Astrocyte (in vitro differentiated cells and primary cell): ENCODE data around the gene MYLIP. TPM values are rescaled to one million over a fixed set of nuclear protein-coding genes. Genes with fewer than 3 reads are reported as not detected.

Experiments
- DNase-seq: peaks from one replicate; pipeline ENCODE4 v3.0.0-alpha.2; 2010; ENCODE audit warnings: low read depth
- FAIRE-seq: peaks from 2 replicates; lab custom pipeline; 2011; peaks lifted over from hg19 to GRCh38; lab: Jason Lieb, UNC
- H2AFZ ChIP-seq: 2 replicates; pipeline ENCODE4 v1.6.0; 2012; ENCODE audit warnings: low read depth, low read length, inconsistent platforms
- H3K27ac ChIP-seq: 2 replicates; pipeline ENCODE4 v1.5.1; 2011; ENCODE audit warnings: low read depth, low read length, inconsistent platforms
- H3K27me3 ChIP-seq: 2 replicates; pipeline ENCODE4 v1.6.0; 2011; ENCODE audit warnings: low read length, inconsistent platforms; ENCODE audit not compliant: insufficient read depth
- H3K36me3 ChIP-seq: 2 replicates; pipeline ENCODE4 v1.5.1; 2011; ENCODE audit warnings: low read length, inconsistent platforms; ENCODE audit not compliant: insufficient read depth
- H3K4me1 ChIP-seq: 2 replicates; pipeline ENCODE4 v1.5.1; 2011; ENCODE audit warnings: low read length, inconsistent platforms; ENCODE audit not compliant: insufficient read depth
- H3K4me2 ChIP-seq: 2 replicates; pipeline ENCODE4 v1.6.0; 2012; ENCODE audit warnings: low read length, inconsistent platforms
- H3K4me3 ChIP-seq: 2 replicates; pipeline ENCODE4 v1.5.1; 2011; ENCODE audit warnings: low read depth, mild to moderate bottlenecking, low read length, inconsistent platforms; ENCODE audit not compliant: insufficient read depth
- H3K79me2 ChIP-seq: 2 replicates; pipeline ENCODE4 v1.6.0; 2012; ENCODE audit warnings: mild to moderate bottlenecking, low read length, inconsistent platforms; ENCODE audit not compliant: insufficient read depth
- H3K9ac ChIP-seq: 2 replicates; pipeline ENCODE4 v1.6.0; 2012; ENCODE audit warnings: mild to moderate bottlenecking, low read length, inconsistent platforms
- H3K9me3 ChIP-seq: 2 replicates; pipeline ENCODE4 v1.5.1; 2012; ENCODE audit warnings: low read depth, mild to moderate bottlenecking, low read length, inconsistent platforms; ENCODE audit not compliant: insufficient read depth
- H4K20me1 ChIP-seq: 2 replicates; pipeline ENCODE4 v1.6.0; 2012; ENCODE audit warnings: low read length, inconsistent platforms; ENCODE audit not compliant: insufficient read depth
- H3K27ac Mint-ChIP-seq: one replicate; pipeline ENCODE4 v1.8.0; 2021; ENCODE audit warnings: mild to moderate bottlenecking, mixed read lengths; ENCODE audit not compliant: unreplicated experiment
- H3K27me3 Mint-ChIP-seq: one replicate; pipeline ENCODE4 v1.8.0; 2021; ENCODE audit warnings: low read depth, mixed read lengths; ENCODE audit not compliant: unreplicated experiment
- H3K36me3 Mint-ChIP-seq: one replicate; pipeline ENCODE4 v1.8.0; 2021; ENCODE audit warnings: low read depth, mixed read lengths; ENCODE audit not compliant: unreplicated experiment
- H3K4me1 Mint-ChIP-seq: one replicate; pipeline ENCODE4 v1.8.0; 2021; ENCODE audit warnings: low read depth, mixed read lengths; ENCODE audit not compliant: unreplicated experiment
- H3K4me3 Mint-ChIP-seq: one replicate; pipeline ENCODE4 v1.8.0; 2021; ENCODE audit warnings: mild to moderate bottlenecking, moderate library complexity, mixed read lengths; ENCODE audit not compliant: unreplicated experiment
- H3K9me3 Mint-ChIP-seq: one replicate; pipeline ENCODE4 v1.8.0; 2021; ENCODE audit warnings: mild to moderate bottlenecking, mixed read lengths; ENCODE audit not compliant: unreplicated experiment
- EZH2 ChIP-seq: IDR thresholded peaks from 2 replicates; pipeline ENCODE4 v1.6.1; 2012; ENCODE audit warnings: mild to moderate bottlenecking, low read length, inconsistent platforms; ENCODE audit not compliant: insufficient read depth
- total RNA-seq: library from RNA; stranded (reverse); gene quantifications from 2 replicates; pipeline ENCODE4 v1.2.1, GENCODE V29; 2021
- TF ChIP-seq, protein P1 (sequence below): IDR thresholded peaks from 2 replicates; pipeline ENCODE4 v1.5.1; 2011; ENCODE audit warnings: low read depth, mild to moderate bottlenecking, inconsistent platforms, low read length, moderate library complexity; ENCODE audit not compliant: insufficient read depth

The MYLIP gene
- total RNA-seq, 1 donor from 2014 or later, result 12.9 TPM

DNA sequence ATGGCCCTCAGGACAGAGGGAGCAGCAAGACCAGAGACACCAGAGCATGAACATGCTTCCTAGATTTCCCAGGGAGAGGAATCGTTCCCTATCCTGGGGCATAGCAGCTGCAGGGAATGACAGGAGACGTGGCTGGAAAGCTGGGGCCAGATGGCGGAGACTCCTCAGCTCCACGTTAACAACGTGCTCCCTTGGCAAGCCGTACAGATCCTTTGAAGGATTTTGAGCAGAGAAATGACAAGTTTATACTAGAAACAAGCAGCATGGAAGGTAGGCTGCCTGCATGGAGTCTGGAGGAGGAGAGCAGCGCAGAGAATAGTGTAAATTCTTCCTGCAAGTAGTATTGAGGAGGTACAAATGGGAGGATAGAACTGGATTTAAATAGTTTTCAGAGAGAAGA is 11.7 kb downstream of the MYLIP start:
- peaks cover 4% of the 10 kb centered on the region for H4K20me1 ChIP-seq
- H3K4me3 ChIP-seq, result no peak overlapping the region
- no peak overlapping the region for H2AFZ ChIP-seq
- no peak for DNase-seq
- H3K27ac ChIP-seq, result no peak overlapping the region
- peaks cover 22% of the 10 kb centered on the region for H3K36me3 Mint-ChIP-seq
- no peak for TF ChIP-seq EZH2
- TF ChIP-seq, protein P1, sequence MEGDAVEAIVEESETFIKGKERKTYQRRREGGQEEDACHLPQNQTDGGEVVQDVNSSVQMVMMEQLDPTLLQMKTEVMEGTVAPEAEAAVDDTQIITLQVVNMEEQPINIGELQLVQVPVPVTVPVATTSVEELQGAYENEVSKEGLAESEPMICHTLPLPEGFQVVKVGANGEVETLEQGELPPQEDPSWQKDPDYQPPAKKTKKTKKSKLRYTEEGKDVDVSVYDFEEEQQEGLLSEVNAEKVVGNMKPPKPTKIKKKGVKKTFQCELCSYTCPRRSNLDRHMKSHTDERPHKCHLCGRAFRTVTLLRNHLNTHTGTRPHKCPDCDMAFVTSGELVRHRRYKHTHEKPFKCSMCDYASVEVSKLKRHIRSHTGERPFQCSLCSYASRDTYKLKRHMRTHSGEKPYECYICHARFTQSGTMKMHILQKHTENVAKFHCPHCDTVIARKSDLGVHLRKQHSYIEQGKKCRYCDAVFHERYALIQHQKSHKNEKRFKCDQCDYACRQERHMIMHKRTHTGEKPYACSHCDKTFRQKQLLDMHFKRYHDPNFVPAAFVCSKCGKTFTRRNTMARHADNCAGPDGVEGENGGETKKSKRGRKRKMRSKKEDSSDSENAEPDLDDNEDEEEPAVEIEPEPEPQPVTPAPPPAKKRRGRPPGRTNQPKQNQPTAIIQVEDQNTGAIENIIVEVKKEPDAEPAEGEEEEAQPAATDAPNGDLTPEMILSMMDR, result no peak
- no peak overlapping the region for H3K4me3 Mint-ChIP-seq
- H3K36me3 ChIP-seq, result no peaks in the 10 kb centered on the region
- H3K4me2 ChIP-seq, result no peak overlapping the region
- no peaks in the 10 kb centered on the region for H3K9me3 Mint-ChIP-seq
- H3K79me2 ChIP-seq, result no peaks in the 10 kb centered on the region
- H3K27ac Mint-ChIP-seq, result no peak overlapping the region
- peaks cover 12% of the 10 kb centered on the region for H3K27me3 ChIP-seq
- peaks cover 35% of the 10 kb centered on the region for H3K4me1 Mint-ChIP-seq
- H3K4me1 ChIP-seq, result peaks cover 14% of the 10 kb centered on the region
- FAIRE-seq, result no peak
- no peak overlapping the region for H3K9ac ChIP-seq
- no peaks in the 10 kb centered on the region for H3K27me3 Mint-ChIP-seq
- no peaks in the 10 kb centered on the region for H3K9me3 ChIP-seq

DNA sequence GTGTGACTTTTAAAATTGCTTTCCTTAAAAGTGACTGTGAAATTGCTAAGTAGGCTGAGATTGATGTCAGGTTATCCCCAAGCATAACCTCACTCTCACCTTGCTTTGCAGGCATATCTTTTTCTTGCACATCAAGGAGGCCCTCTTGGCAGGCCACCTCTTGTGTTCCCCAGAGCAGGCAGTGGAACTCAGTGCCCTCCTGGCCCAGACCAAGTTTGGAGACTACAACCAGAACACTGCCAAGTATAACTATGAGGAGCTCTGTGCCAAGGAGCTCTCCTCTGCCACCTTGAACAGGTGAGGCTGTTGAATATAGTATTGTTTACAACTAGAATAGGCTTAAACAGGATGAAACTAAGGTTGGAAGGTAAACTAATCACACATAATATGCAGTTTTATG is 12.6 kb downstream of the MYLIP start:
- TF ChIP-seq, protein P1, result no peak
- no peak for TF ChIP-seq EZH2
- H3K27me3 ChIP-seq, result peaks cover 12% of the 10 kb centered on the region
- Mint-ChIP-seq H3K36me3 (peaks cover 29% of the 10 kb centered on the region), H3K9me3 (no peaks in the 10 kb centered on the region), H3K27ac (no peak overlapping the region), H3K4me1 (peaks cover 32% of the 10 kb centered on the region), H3K27me3 (no peaks in the 10 kb centered on the region), H3K4me3 (no peak overlapping the region)
- no peak overlapping the region for H3K4me3 ChIP-seq
- H2AFZ ChIP-seq, result no peak overlapping the region
- H3K4me1 ChIP-seq, result peaks cover 13% of the 10 kb centered on the region
- H3K9ac ChIP-seq, result no peak overlapping the region
- DNase-seq (no peak), FAIRE-seq (no peak)
- no peaks in the 10 kb centered on the region for H3K79me2 ChIP-seq
- no peaks in the 10 kb centered on the region for H3K9me3 ChIP-seq
- H3K36me3 ChIP-seq, result no peaks in the 10 kb centered on the region
- no peak overlapping the region for H3K4me2 ChIP-seq
- H4K20me1 ChIP-seq, result peaks cover 4% of the 10 kb centered on the region
- H3K27ac ChIP-seq, result no peak overlapping the region

DNA sequence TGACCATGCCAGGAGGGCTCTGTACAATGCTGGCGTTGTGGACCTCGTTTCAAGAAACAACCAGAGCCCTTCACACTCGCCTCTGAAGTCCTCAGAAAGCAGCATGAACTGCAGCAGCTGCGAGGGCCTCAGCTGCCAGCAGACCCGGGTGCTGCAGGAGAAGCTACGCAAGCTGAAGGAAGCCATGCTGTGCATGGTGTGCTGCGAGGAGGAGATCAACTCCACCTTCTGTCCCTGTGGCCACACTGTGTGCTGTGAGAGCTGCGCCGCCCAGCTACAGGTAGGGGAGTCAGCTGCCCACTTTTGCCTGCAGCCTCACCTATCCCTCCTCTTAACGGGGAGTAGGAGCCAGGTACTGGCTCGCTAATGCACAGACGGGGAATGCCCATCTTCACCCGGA is 16.2 kb downstream of the MYLIP start:
- H3K27ac Mint-ChIP-seq, result no peak overlapping the region
- no peak for DNase-seq
- peaks cover 10% of the 10 kb centered on the region for H3K4me1 Mint-ChIP-seq
- H3K36me3 Mint-ChIP-seq, result peaks cover 40% of the 10 kb centered on the region
- H3K9me3 Mint-ChIP-seq, result no peaks in the 10 kb centered on the region
- H3K4me2 ChIP-seq, result no peak overlapping the region
- H3K4me3 ChIP-seq, result no peak overlapping the region
- no peak overlapping the region for H3K4me3 Mint-ChIP-seq
- H3K79me2 ChIP-seq, result no peaks in the 10 kb centered on the region
- H3K27ac ChIP-seq, result no peak overlapping the region
- no peaks in the 10 kb centered on the region for H4K20me1 ChIP-seq
- H3K36me3 ChIP-seq, result no peaks in the 10 kb centered on the region
- H3K27me3 ChIP-seq, result peaks cover 6% of the 10 kb centered on the region
- H3K27me3 Mint-ChIP-seq, result no peaks in the 10 kb centered on the region
- no peak overlapping the region for H3K9ac ChIP-seq
- no peaks in the 10 kb centered on the region for H3K9me3 ChIP-seq
- no peak overlapping the region for H2AFZ ChIP-seq
- no peaks in the 10 kb centered on the region for H3K4me1 ChIP-seq
- no peak for FAIRE-seq
- TF ChIP-seq, protein P1, result no peak
- no peak for TF ChIP-seq EZH2
